Fibroblast of the conjunctiva (primary cell): ENCODE results near the gene DYSF.

Source experiments
- DNase-seq: peaks from one replicate; pipeline ENCODE4 v3.0.0-alpha.2; 2010; ENCODE audit warnings: low read depth

The DYSF gene

DNA sequence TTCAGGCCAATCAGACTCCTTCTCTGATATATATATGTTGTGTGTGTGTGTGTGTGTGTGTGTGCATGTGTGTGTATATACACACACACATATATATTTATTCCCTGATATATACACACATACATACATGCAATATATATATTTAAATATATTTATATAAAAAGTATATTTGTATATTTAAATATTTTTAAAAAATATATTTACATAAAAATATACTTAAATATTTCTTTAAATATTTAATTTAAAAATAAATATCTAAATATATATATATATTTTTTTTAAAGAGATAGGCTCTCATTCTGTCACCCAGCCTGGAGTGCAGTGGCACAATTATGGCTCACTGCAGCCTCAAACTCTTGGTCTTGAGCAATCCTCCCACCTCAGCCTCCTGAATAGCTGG lies 281.3 kb downstream of the DYSF start:
- no peak for DNase-seq

DNA sequence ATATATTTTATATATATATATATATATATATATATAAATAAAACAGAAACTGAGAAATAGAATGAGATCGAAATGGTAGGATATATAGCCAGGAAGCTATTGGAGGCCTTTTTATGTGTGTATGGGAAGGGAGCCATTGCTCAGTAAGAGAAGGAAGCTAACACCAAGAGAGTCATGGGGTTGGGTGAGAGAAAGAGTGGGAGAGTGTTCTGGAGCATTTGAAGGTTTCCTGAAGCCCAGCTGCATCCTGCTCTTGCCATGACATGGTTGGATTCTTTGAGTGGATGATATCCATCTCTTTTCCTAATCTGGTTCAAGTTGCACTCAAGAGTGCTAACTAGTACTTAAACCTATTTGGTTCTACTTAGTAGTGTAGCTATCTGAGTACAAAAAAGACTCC lies 282.3 kb downstream of the DYSF start:
- no peak for DNase-seq
